Small intestine (tissue), 7 donors: Measurements from ENCODE around the gene STXBP5L. TPM values are rescaled to one million over a fixed set of nuclear protein-coding genes. Genes with fewer than 3 reads are reported as not detected.
"Not testable (repeated sequence)": the region's sequence is repeated elsewhere in the genome, so short reads cannot be mapped to it uniquely, and the experiment has no call there.

ENCODE experiments used
- DNase-seq, 2 donors: peaks; one replicate each; pipeline versions ENCODE4 v3.0.0 to v3.0.0-alpha.2; 2013
- FAIRE-seq: peaks from 2 replicates; lab custom pipeline; 2012; peaks lifted over from hg19 to GRCh38; lab: Jason Lieb, UNC
- H3K27ac ChIP-seq, 3 donors: one replicate each; pipeline ENCODE4 v1.5.1; 2013; ENCODE audit warnings: low read length in 2 of 3, mild to moderate bottlenecking in 2 of 3, control low read depth in 1 of 3, inconsistent platforms in 1 of 3, low read depth in 1 of 3, moderate library complexity in 1 of 3
- H3K27me3 ChIP-seq, 3 donors: one replicate each; pipeline ENCODE4 v1.6.1; 2013; ENCODE audit warnings: low read length in 3 of 3, inconsistent platforms in 1 of 3; ENCODE audit not compliant: control insufficient read depth in 3 of 3, insufficient read depth in 3 of 3
- H3K36me3 ChIP-seq, 3 donors: one replicate each; pipeline ENCODE4 v1.6.1; 2013; ENCODE audit warnings: low read length in 3 of 3, inconsistent platforms in 1 of 3, low read depth in 1 of 3, mild to moderate bottlenecking in 1 of 3, moderate library complexity in 1 of 3; ENCODE audit not compliant: control insufficient read depth in 3 of 3, insufficient read depth in 2 of 3
- H3K4me1 ChIP-seq, 3 donors: one replicate each; pipeline ENCODE4 v1.6.1; 2013; ENCODE audit warnings: low read length in 2 of 3, inconsistent platforms in 1 of 3, low read depth in 1 of 3, mild to moderate bottlenecking in 1 of 3, moderate library complexity in 1 of 3; ENCODE audit not compliant: control insufficient read depth in 3 of 3, insufficient read depth in 2 of 3
- H3K4me3 ChIP-seq, 3 donors: one replicate each; pipeline ENCODE4 v1.5.1; 2013; ENCODE audit warnings: low read length in 3 of 3, control low read depth in 1 of 3, inconsistent platforms in 1 of 3, low read depth in 1 of 3, mild to moderate bottlenecking in 1 of 3, moderate library complexity in 1 of 3
- H3K9me3 ChIP-seq, 2 donors: one replicate each; pipeline ENCODE4 v1.6.1; 2013; ENCODE audit warnings: low read depth in 1 of 2, low read length in 1 of 2; ENCODE audit not compliant: control insufficient read depth in 2 of 2, insufficient read depth in 1 of 2
- WGBS, 3 donors: extraction: QIAGEN DNeasy Blood & Tissue Kit; methylation state at CpG; one replicate each; pipeline ENCODE4 v1.1.7; 2013; 5-methylcytosine and 5-hydroxymethylcytosine counted together
- polyA plus RNA-seq, 4 donors: library from polyadenylated mRNA; stranded (reverse) in 3 of 4; unstranded in 1 of 4; fragments of 200-250 nt in 3 of 4; fragments of 120-200 nt in 1 of 4; gene quantifications; one replicate each; pipeline versions ENCODE4 v1.2.1 to v1.2.3, GENCODE V29; 2013
- donor health status: healthy with polysubstance abuse.
- donor health status: control.
- donor health status: control.
- donor health status: Bipolar disorder and iron deficiency.
- donor health status: healthy.

Gene STXBP5L
- polyA plus RNA-seq, 4 donors = 0.18 to 0.74 TPM; not detected in 2

DNA sequence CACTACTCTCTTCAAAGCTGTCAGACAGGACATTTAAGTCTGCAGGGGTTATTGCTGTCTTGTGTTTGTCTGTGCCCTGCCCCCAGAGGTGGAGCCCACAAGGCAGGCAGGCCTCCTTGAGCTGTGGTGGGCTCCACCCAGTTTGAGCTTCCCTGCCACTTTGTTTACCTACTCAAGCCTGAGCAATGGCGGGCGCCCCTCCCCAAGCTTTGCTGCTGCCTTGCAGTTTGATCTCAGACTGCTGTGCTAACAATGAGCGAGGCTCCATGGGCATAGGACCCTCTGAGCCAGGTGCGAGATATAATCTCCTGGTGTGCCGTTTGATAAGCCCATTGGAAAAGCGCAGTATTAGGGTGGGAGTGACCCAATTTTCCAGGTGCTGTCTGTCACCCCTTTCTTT is 6.3 kb upstream of the STXBP5L start:
- WGBS, 3 donors = 87 to 97% (median 87%) methylated on average over 5 to 6 of the region's 6 CpGs

DNA sequence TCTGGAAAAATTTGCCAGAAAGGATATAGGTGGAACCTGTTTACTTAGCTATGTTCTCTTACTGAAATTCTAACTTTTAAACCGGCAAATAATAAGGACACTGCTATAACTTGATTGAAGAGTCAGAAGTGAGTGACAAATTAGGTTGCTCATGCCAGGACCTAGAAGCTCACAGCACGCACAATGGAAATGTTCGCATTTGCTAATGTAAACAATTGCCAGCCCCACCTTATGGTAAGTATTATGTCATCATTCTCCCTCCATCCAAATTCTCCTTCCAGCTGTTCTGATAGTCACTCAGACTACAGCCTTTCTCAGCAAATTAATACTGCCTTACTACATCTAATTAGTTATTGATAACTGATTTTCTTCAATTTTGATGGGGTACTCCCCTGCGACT is 4.8 kb upstream of the STXBP5L start:
- Histone ChIP-seq H3K9me3 (no peaks in the 10 kb centered on the region), H3K4me3 (no peak overlapping the region), H3K27me3 (peaks cover 0 to 12% (median 5%) of the 10 kb centered on the region in 3 donors), H3K36me3 (no peaks in the 10 kb centered on the region), H3K27ac (no peak overlapping the region), H3K4me1 (no peaks in the 10 kb centered on the region)
- DNase-seq (peak in 1 of 2 donors; percentile 4), FAIRE-seq (no peak)
- 30 to 62% (median 47%) methylated on average over 4 of the region's 4 CpGs for WGBS, 3 donors

More for the DNA sequence above, 6.3 kb upstream of the STXBP5L start:
- DNase-seq, H3K27me3 ChIP-seq, H3K36me3 ChIP-seq, H3K27ac ChIP-seq, FAIRE-seq, H3K9me3 ChIP-seq, H3K4me1 ChIP-seq, H3K4me3 ChIP-seq: not testable (repeated sequence)

- no peak for DNase-seq
- no peak for FAIRE-seq
- H3K27ac ChIP-seq = no peak overlapping the region
- H3K4me1 ChIP-seq = no peaks in the 10 kb centered on the region
- no peaks in the 10 kb centered on the region for H3K9me3 ChIP-seq
- H3K36me3 ChIP-seq = no peaks in the 10 kb centered on the region
- WGBS, 3 donors = 7 to 13% (median 9%) methylated on average over 11 of the region's 11 CpGs
- H3K4me3 ChIP-seq = peak overlapping the region in 2 of 3 donors; percentile 27 to 51
- H3K27me3 ChIP-seq = peaks cover 0 to 25% (median 9%) of the 10 kb centered on the region in 3 donors
Observed at GRCh38 chr3:120907659-120908029, 361 bp upstream of the STXBP5L start.

- Histone ChIP-seq H3K27me3 (peaks cover 0 to 25% (median 9%) of the 10 kb centered on the region in 3 donors), H3K9me3 (no peaks in the 10 kb centered on the region), H3K4me3 (peak overlapping the region; percentile 16 to 51 (median 36)), H3K27ac (no peak overlapping the region), H3K36me3 (no peaks in the 10 kb centered on the region), H3K4me1 (no peaks in the 10 kb centered on the region)
- FAIRE-seq (no peak), DNase-seq (peak in 1 of 2 donors; percentile 10)
- 2 to 4% (median 3%) methylated on average over 18 to 26 of the region's 26 CpGs for WGBS, 3 donors
Observed at GRCh38 chr3:120908795-120909601, 993 bp downstream of the STXBP5L start.

DNA sequence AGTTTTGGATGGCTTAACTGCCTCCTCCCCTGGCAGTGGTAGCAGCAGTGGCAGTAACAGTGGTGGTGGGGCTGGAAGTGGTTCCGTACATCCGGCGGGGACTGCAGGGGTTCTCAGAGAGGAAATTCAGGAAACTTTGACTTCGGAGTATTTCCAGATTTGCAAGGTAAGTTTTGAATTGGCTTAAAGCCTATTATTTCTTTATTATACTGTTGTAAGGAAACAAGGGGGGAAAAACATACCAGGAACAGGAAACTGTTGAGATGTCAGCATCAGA is 1.5 kb downstream of the STXBP5L start:
- H3K4me3 ChIP-seq = no peak overlapping the region
- H3K27me3 ChIP-seq = peaks cover 0 to 25% (median 9%) of the 10 kb centered on the region in 3 donors
- H3K9me3 ChIP-seq = no peaks in the 10 kb centered on the region
- FAIRE-seq = no peak
- WGBS, 3 donors = 7 to 26% (median 21%) methylated on average over 4 of the region's 4 CpGs
- H3K4me1 ChIP-seq = no peaks in the 10 kb centered on the region
- no peaks in the 10 kb centered on the region for H3K36me3 ChIP-seq
- H3K27ac ChIP-seq = no peak overlapping the region
- peak in 1 of 2 donors; percentile 4 for DNase-seq

DNA sequence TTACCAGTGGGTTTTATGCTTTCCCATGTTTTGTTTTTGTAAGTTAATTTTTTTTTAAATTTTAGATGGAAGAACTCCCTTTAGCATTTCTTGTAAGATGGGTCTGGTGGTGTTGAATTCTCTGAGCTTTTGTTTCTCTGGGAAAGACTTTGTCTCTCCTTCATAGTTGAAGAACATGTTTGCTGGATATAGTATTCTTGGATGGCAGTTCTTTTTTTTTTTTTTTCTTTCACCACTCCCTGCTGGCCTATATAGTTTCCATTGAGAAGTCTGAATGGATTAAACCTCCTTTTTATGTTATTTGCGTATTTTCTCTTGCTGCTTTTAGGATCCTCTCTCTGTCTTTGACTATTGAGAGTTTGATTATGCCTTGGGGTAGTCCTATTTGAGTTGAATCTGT is 18.1 kb downstream of the STXBP5L start:
- no peak for FAIRE-seq
- WGBS, 3 donors = 63 to 88% (median 80%) methylated on average over 1 of the region's 1 CpG
- H3K4me1 ChIP-seq = no peaks in the 10 kb centered on the region
- no peaks in the 10 kb centered on the region for H3K36me3 ChIP-seq
- H3K9me3 ChIP-seq = peaks cover 0 to 14% of the 10 kb centered on the region in 2 donors
- no peak for DNase-seq
- no peak overlapping the region for H3K4me3 ChIP-seq
- no peaks in the 10 kb centered on the region for H3K27me3 ChIP-seq
- H3K27ac ChIP-seq = no peak overlapping the region

GRCh38 chr3:120928991-120929390 is 21.0 kb downstream of the STXBP5L start:
- FAIRE-seq = no peak
- Histone ChIP-seq H3K27ac (no peak overlapping the region), H3K9me3 (peaks cover 0 to 14% of the 10 kb centered on the region in 2 donors), H3K4me1 (no peaks in the 10 kb centered on the region), H3K36me3 (no peaks in the 10 kb centered on the region), H3K27me3 (no peaks in the 10 kb centered on the region), H3K4me3 (no peak overlapping the region)
- DNase-seq = no peak
- 72 to 93% (median 73%) methylated on average over 1 of the region's 1 CpG for WGBS, 3 donors

- no peak overlapping the region for H3K27ac ChIP-seq
- no peak for DNase-seq
- no peaks in the 10 kb centered on the region for H3K27me3 ChIP-seq
- no peaks in the 10 kb centered on the region for H3K4me1 ChIP-seq
- H3K9me3 ChIP-seq = peaks cover 0 to 9% of the 10 kb centered on the region in 2 donors
- no peak overlapping the region for H3K4me3 ChIP-seq
- 58 to 70% (median 60%) methylated on average over 2 of the region's 2 CpGs for WGBS, 3 donors
- H3K36me3 ChIP-seq = no peaks in the 10 kb centered on the region
- FAIRE-seq = no peak
Observed at GRCh38 chr3:120931593-120931992, 23.6 kb downstream of the STXBP5L start.
